Upper lobe of left lung (tissue), 6 donors: ENCODE measurements around the gene KLK5. TPM values are rescaled to one million over a fixed set of nuclear protein-coding genes. Genes with fewer than 3 reads are reported as not detected.

Experiments
- ATAC-seq, 2 donors: fragments of 200-7000 bp; cut with Tn5 transposase; one replicate each; pipeline ENCODE4 v1.9.1; 2022; ENCODE audit warnings: mild to moderate bottlenecking in 2 of 2, moderate library complexity in 2 of 2; ENCODE audit not compliant: low FRiP score in 2 of 2
- DNase-seq, 2 donors: peaks; one replicate each; pipeline ENCODE4 v3.0.0-alpha.2; 2019 to 2020
- H3K27ac ChIP-seq, 4 donors: fragments of 200-600 bp; sonication (generic); one replicate each; pipeline ENCODE4 v1.5.1; 2016 to 2019
- H3K27me3 ChIP-seq, 4 donors: fragments of 200-600 bp; sonication (generic); one replicate each; pipeline ENCODE4 v1.5.1; 2017 to 2019
- H3K36me3 ChIP-seq, 4 donors: fragments of 200-600 bp; sonication (generic); one replicate each; pipeline ENCODE4 v1.5.1; 2016 to 2019
- H3K4me1 ChIP-seq, 4 donors: fragments of 200-600 bp; sonication (generic); one replicate each; pipeline ENCODE4 v1.5.1; 2018 to 2019
- H3K4me3 ChIP-seq, 4 donors: fragments of 200-600 bp; sonication (generic); one replicate each; pipeline ENCODE4 v1.5.1; 2017 to 2019; ENCODE audit warnings: mild to moderate bottlenecking in 2 of 4, moderate library complexity in 1 of 4
- H3K9me3 ChIP-seq, 4 donors: fragments of 200-600 bp; sonication (generic); one replicate each; pipeline ENCODE4 v1.5.1; 2018 to 2019
- CTCF ChIP-seq, 6 experiments: fragments of 450-650 bp in 4 of 6; fragments of 200-600 bp in 2 of 6; sonication (generic) in 2 of 6; IDR thresholded peaks; one replicate each; pipeline ENCODE4 v1.5.1; 2016 to 2019; ENCODE audit warnings: antibody characterized with exemption in 6 of 6
- EP300 ChIP-seq, 4 donors: sonication (generic); formaldehyde crosslinking; IDR thresholded peaks; one replicate each; pipeline ENCODE4 v1.5.1; 2017; ENCODE audit warnings: antibody characterized with exemption in 4 of 4, control low read depth in 2 of 4
- POLR2A ChIP-seq, 4 donors: fragments of 450-650 bp; IDR thresholded peaks; one replicate each; pipeline ENCODE4 v1.5.1; 2016 to 2017; ENCODE audit warnings: antibody characterized with exemption in 4 of 4, mild to moderate bottlenecking in 2 of 4
- POLR2AphosphoS5 ChIP-seq, 2 donors: sonication (generic); formaldehyde crosslinking; IDR thresholded peaks; one replicate each; pipeline ENCODE4 v1.5.1; 2017; ENCODE audit warnings: antibody characterized with exemption in 2 of 2
- WGBS, 2 donors: methylation state at CpG; one replicate each; pipeline ENCODE4 v1.1.5; 2017 to 2018; 5-methylcytosine and 5-hydroxymethylcytosine counted together
- total RNA-seq, 6 donors: library from RNA; depleted of rRNA in 4 of 6; stranded (reverse); fragments of >200 nt in 4 of 6; gene quantifications; one replicate each; pipeline versions ENCODE4 v1.1.0 to v1.2.1, GENCODE V29; 2016 to 2021
- donor health status: DM: no; HTN: no; CAD: no; lungs with moderate emphysema.
- donor health status: DM: no; HTN: yes; CAD: no; lungs with severe emphysema.

Gene KLK5
- total RNA-seq, 6 donors from 2014 or later, result 0.74 TPM; not detected in 5

- no peak within 1 kb of the TSS for H3K4me3 ChIP-seq
Measured at GRCh38 chr19:50969413-50969760, 16.5 kb upstream of the KLK5 start, which contains the start of gene KLK6. Gene KLK6, minus strand, starts transcription at chr19:50969591. Its CDS starts 1,487 bp downstream, at chr19:50968104.

GRCh38 chr19:50968716-50969412, 16.0 kb upstream of the KLK5 start:
- DNase-seq, result no peak
- WGBS, 2 donors, result 37 to 38% methylated on average over 6 of the region's 7 CpGs
- H3K9me3 ChIP-seq, result no peaks in the 10 kb centered on the region
- H3K27me3 ChIP-seq, result no peaks in the 10 kb centered on the region
- no peak for TF ChIP-seq CTCF (IDR thresholded peaks at IDR 0.05)
- no peak for TF ChIP-seq POLR2A (IDR thresholded peaks at IDR 0.05)
- TF ChIP-seq POLR2AphosphoS5 (IDR thresholded peaks at IDR 0.05), result no peak
- TF ChIP-seq EP300 (IDR thresholded peaks at IDR 0.05), result no peak
- ATAC-seq, result no peak
- no peaks in the 10 kb centered on the region for H3K36me3 ChIP-seq
- no peaks in the 10 kb centered on the region for H3K4me1 ChIP-seq
- H3K4me3 ChIP-seq, result no peak overlapping the region
- no peak overlapping the region for H3K27ac ChIP-seq

More at GRCh38 chr19:50969413-50969760, 16.5 kb upstream of the KLK5 start, which contains the start of gene KLK6:
- ATAC-seq (no peak), DNase-seq (no peak)
- no peak within 1 kb of the TSS for H3K27ac ChIP-seq
- no peaks in the 10 kb centered on the region for H3K36me3 ChIP-seq
- TF ChIP-seq POLR2AphosphoS5 (IDR thresholded peaks at IDR 0.05) (no peak), EP300 (IDR thresholded peaks at IDR 0.05) (no peak), POLR2A (IDR thresholded peaks at IDR 0.05) (no peak), CTCF (IDR thresholded peaks at IDR 0.05) (no peak)
- H3K27me3 ChIP-seq, result no peaks in the 10 kb centered on the region
- WGBS, 2 donors, result 70 to 93% methylated on average over 3 to 10 of the region's 19 CpGs
- no peaks in the 10 kb centered on the region for H3K4me1 ChIP-seq
- no peaks in the 10 kb centered on the region for H3K9me3 ChIP-seq

- H3K4me1 ChIP-seq, result no peaks in the 10 kb centered on the region
- DNase-seq, result no peak
- no peaks in the 10 kb centered on the region for H3K9me3 ChIP-seq
- H3K36me3 ChIP-seq, result no peaks in the 10 kb centered on the region
- no peaks in the 10 kb centered on the region for H3K27me3 ChIP-seq
- H3K27ac ChIP-seq, result no peak overlapping the region
- WGBS, 2 donors, result 39% methylated on average over 18 to 20 of the region's 20 CpGs
- no peak for TF ChIP-seq CTCF (IDR thresholded peaks at IDR 0.05)
- ATAC-seq, result no peak
- no peak overlapping the region for H3K4me3 ChIP-seq
Measured at GRCh38 chr19:50967929-50968715, 15.3 kb upstream of the KLK5 start.

- no peak for DNase-seq
- Histone ChIP-seq H3K9me3 (no peaks in the 10 kb centered on the region), H3K27ac (no peak overlapping the region), H3K36me3 (no peaks in the 10 kb centered on the region), H3K4me3 (no peak overlapping the region), H3K27me3 (no peaks in the 10 kb centered on the region), H3K4me1 (no peaks in the 10 kb centered on the region)
- ATAC-seq, result no peak
- 82 to 87% methylated on average over 3 of the region's 3 CpGs for WGBS, 2 donors
- TF ChIP-seq EP300 (IDR thresholded peaks at IDR 0.05) (no peak), POLR2A (IDR thresholded peaks at IDR 0.05) (no peak), CTCF (IDR thresholded peaks at IDR 0.05) (no peak), POLR2AphosphoS5 (IDR thresholded peaks at IDR 0.05) (no peak)
Measured at GRCh38 chr19:50964266-50964665, 11.4 kb upstream of the KLK5 start.
